ENCODE results near the gene GALK1. TPM values are rescaled to one million over a fixed set of nuclear protein-coding genes. Genes with fewer than 3 reads are reported as not detected.
A peak's percentile ranks its signal among the peaks of the same experiment; 100 is the strongest.

Gene GALK1
- total RNA-seq, 1 experiment from 2014 or later, result 36.7 TPM

GRCh38 chr17:75752405-75752709 lies 12.6 kb downstream of the GALK1 start:
- Mint-ChIP-seq H3K27ac (no peak overlapping the region), H3K4me3 (0 out of 5 replicates have a peak overlapping the region, but pooled peaks of 1 of the 2 experiments have one; percentile 26)

More at GRCh38 chr17:75752405-75752709, 12.6 kb downstream of the GALK1 start:
- H3K9me3 Mint-ChIP-seq, result no peaks in the 10 kb centered on the region; a peak in 1 of 5 replicates
- H4K91ac ChIP-seq (ENCODE audit: insufficient read length, low read depth, low read length), result no peak overlapping the region
- H2BK120ac ChIP-seq (ENCODE audit: low read depth, low read length, poor library complexity, severe bottlenecking), result no peak overlapping the region
- no peak overlapping the region for H3K18ac ChIP-seq (ENCODE audit: insufficient read length, low read depth, low read length)
- H3K79me1 ChIP-seq (ENCODE audit: insufficient read depth, low read depth, low read length, poor library complexity, severe bottlenecking), result no peaks in the 10 kb centered on the region
- no peak overlapping the region for H2AK5ac ChIP-seq (ENCODE audit: insufficient read length, low read length)
- no peaks in the 10 kb centered on the region for H4K20me1 ChIP-seq (ENCODE audit: control insufficient read depth, insufficient read depth, insufficient read length)
- H2BK12ac ChIP-seq (ENCODE audit: insufficient read length, low read depth, low read length), result no peak overlapping the region
- no peak overlapping the region for H3K9ac ChIP-seq (ENCODE audit: extremely low read depth, insufficient read length, low read length)
- no peak overlapping the region for H3K14ac ChIP-seq (ENCODE audit: insufficient read depth, low read length)
- H3K36me3 Mint-ChIP-seq (ENCODE audit: insufficient read depth in 1 of 3, low read depth in 3 of 3), result no peaks in the 10 kb centered on the region
- H2BK20ac ChIP-seq (ENCODE audit: low read depth, low read length, poor library complexity, severe bottlenecking), result no peak overlapping the region
- H3K4me2 ChIP-seq (ENCODE audit: insufficient read depth, insufficient read length, low read length), result no peak overlapping the region
- WGBS (ENCODE audit: extremely low coverage, insufficient read length, low lambda C conversion rate), result no CpG with 5 or more reads among the region's 10 CpGs
- H2AFZ ChIP-seq (ENCODE audit: low read length), result no peak overlapping the region
- no peak overlapping the region for H3K27ac ChIP-seq (ENCODE audit: insufficient read length, low read depth, low read length)
- no peak overlapping the region for H2BK15ac ChIP-seq (ENCODE audit: low read depth, low read length)
- peaks cover 12% of the 10 kb centered on the region for H3K27me3 Mint-ChIP-seq (ENCODE audit: low read depth)
- H3K27me3 ChIP-seq (ENCODE audit: insufficient read depth, low read length), result no peaks in the 10 kb centered on the region
- H3K79me2 ChIP-seq (ENCODE audit: insufficient read depth, low read length), result no peaks in the 10 kb centered on the region
- H3K23ac ChIP-seq (ENCODE audit: insufficient read length, low read depth, low read length), result no peak overlapping the region
- H2BK5ac ChIP-seq (ENCODE audit: insufficient read length, low read length), result no peak overlapping the region
- no peaks in the 10 kb centered on the region for H3K9me3 ChIP-seq (ENCODE audit: control insufficient read depth, low read depth, low read length)
- peaks cover 9 to 12% of the 10 kb centered on the region in 2 experiments for H3K4me1 Mint-ChIP-seq
- no peak for TF ChIP-seq CTCF (conservative IDR thresholded peaks at IDR 0.05)
- H3K23me2 ChIP-seq (ENCODE audit: insufficient read length, low read depth, low read length, poor library complexity, severe bottlenecking), result peaks cover 3% of the 10 kb centered on the region
- no peak overlapping the region for H3T11ph ChIP-seq (ENCODE audit: low read length)
- H4K5ac ChIP-seq (ENCODE audit: insufficient read length, low read depth, low read length), result no peak overlapping the region
- H3K56ac ChIP-seq (ENCODE audit: insufficient read length, low read depth, low read length), result no peak overlapping the region
- no peaks in the 10 kb centered on the region; the same call in 1 of the 2 replicates for H3K4me1 ChIP-seq (ENCODE audit: insufficient read depth, low read length)
- no peak for DNase-seq
- no peak overlapping the region for H3K4ac ChIP-seq (ENCODE audit: low read depth, low read length)
- no peak overlapping the region for H4K8ac ChIP-seq (replicated peaks; ENCODE audit: insufficient read length, low read depth, low read length)
